ENCODE results near the gene TRIM29.

GRCh38 chr11:120089036-120090001 is 48.6 kb downstream of the TRIM29 start:
- TF ChIP-seq MAFK (IDR thresholded peaks at IDR 0.05; ENCODE audit: low read depth, low read length) (no peak), CTCF (conservative IDR thresholded peaks at IDR 0.05; ENCODE audit: low read depth, low read length) (no peak), MAZ (IDR thresholded peaks at IDR 0.05; ENCODE audit: borderline replicate concordance, low read depth, low read length) (no peak), POLR2A (IDR thresholded peaks at IDR 0.05; ENCODE audit: low read depth, low read length) (no peak)

Data from IMR-90 (cell line).